GM21360 (cell line): ENCODE results near the gene SMYD3.

Experiments used
- ATAC-seq: cut with Tn5 transposase; IDR thresholded peaks from one replicate; pipeline ENCODE4 v1.9.1; 2021; ENCODE audit warnings: mild to moderate bottlenecking, moderate library complexity; ENCODE audit not compliant: unreplicated experiment

Gene SMYD3

GRCh38 chr1:245863566-245864184 is 643.4 kb downstream of the SMYD3 start:
- ATAC-seq = no peak

GRCh38 chr1:245862812-245863540 is 644.1 kb downstream of the SMYD3 start:
- ATAC-seq = no peak

- no peak for ATAC-seq
Measured at GRCh38 chr1:245860657-245861544, 646.2 kb downstream of the SMYD3 start.

GRCh38 chr1:245859493-245860114 is 647.5 kb downstream of the SMYD3 start:
- no peak for ATAC-seq

- ATAC-seq = no peak
Measured at GRCh38 chr1:245858722-245859492, 648.2 kb downstream of the SMYD3 start.

GRCh38 chr1:245858022-245858721 is 648.9 kb downstream of the SMYD3 start:
- ATAC-seq = no peak

GRCh38 chr1:245856944-245857531 is 650.0 kb downstream of the SMYD3 start:
- no peak for ATAC-seq

- ATAC-seq = no peak
Measured at GRCh38 chr1:245855846-245856730, 651.0 kb downstream of the SMYD3 start.

GRCh38 chr1:245853291-245853690 is 653.8 kb downstream of the SMYD3 start:
- ATAC-seq = no peak

- no peak for ATAC-seq
Measured at GRCh38 chr1:245843101-245843500, 664.0 kb downstream of the SMYD3 start.

GRCh38 chr1:245842106-245842505 is 665.0 kb downstream of the SMYD3 start:
- no peak for ATAC-seq

- ATAC-seq = no peak
Measured at GRCh38 chr1:245840971-245841370, 666.1 kb downstream of the SMYD3 start.

- ATAC-seq = no peak
Measured at GRCh38 chr1:245837718-245838117, 669.4 kb downstream of the SMYD3 start.

GRCh38 chr1:245835386-245835785 is 671.7 kb downstream of the SMYD3 start:
- no peak for ATAC-seq

GRCh38 chr1:245834002-245834401 is 673.1 kb downstream of the SMYD3 start:
- ATAC-seq = no peak

GRCh38 chr1:245832771-245833527 is 674.1 kb downstream of the SMYD3 start:
- ATAC-seq = no peak

- ATAC-seq = no peak
Measured at GRCh38 chr1:245831518-245831917, 675.6 kb downstream of the SMYD3 start.

- no peak for ATAC-seq
Measured at GRCh38 chr1:245829826-245830225, 677.3 kb downstream of the SMYD3 start.
